Gastroesophageal sphincter (tissue), 3 donors: ENCODE data around the gene NAGS.

Experiments
- CTCF ChIP-seq, 4 experiments: fragments of 200-600 bp in 2 of 4; fragments of 450-650 bp in 2 of 4; sonication (generic) in 1 of 4; IDR thresholded peaks; one replicate each; pipeline ENCODE4 v1.5.1; 2017 to 2019; ENCODE audit warnings: antibody characterized with exemption in 4 of 4, mild to moderate bottlenecking in 2 of 4, moderate library complexity in 2 of 4
- POLR2A ChIP-seq, 2 donors: fragments of 450-650 bp; IDR thresholded peaks; one replicate each; pipeline ENCODE4 v1.6.1; 2017; ENCODE audit warnings: antibody characterized with exemption in 2 of 2, mild to moderate bottlenecking in 2 of 2, moderate library complexity in 1 of 2

- TF ChIP-seq CTCF (IDR thresholded peaks at IDR 0.05), result no peak
- no peak for TF ChIP-seq POLR2A (IDR thresholded peaks at IDR 0.05)
Observed at GRCh38 chr17:44022246-44022645, 17.8 kb downstream of the NAGS start.
